Motor neuron (in vitro differentiated cells): ENCODE data around the gene DDX31. TPM values are rescaled to one million over a fixed set of nuclear protein-coding genes. Genes with fewer than 3 reads are reported as not detected.
A peak's percentile ranks its signal among the peaks of the same experiment; 100 is the strongest.

Experiments used
- ATAC-seq, 8 experiments: fragments of 200-7000 bp; cut with Tn5 transposase; replicated peaks in 6 of 8; 2 replicates each; pipeline ENCODE4 v1.8.0; 2021; ENCODE audit warnings: mild to moderate bottlenecking in 8 of 8, moderate library complexity in 8 of 8
- H3K27ac ChIP-seq, 2 donors: fragments of 250-450 bp; sonication (Bioruptor Pico); 2 replicates each; pipeline ENCODE4 v1.9.0; 2021; ENCODE audit warnings: antibody characterized with exemption in 2 of 2, mild to moderate bottlenecking in 2 of 2, moderate library complexity in 1 of 2
- H3K4me1 ChIP-seq, 2 donors: fragments of 250-450 bp; sonication (Bioruptor Pico); replicated peaks in 1 of 2; 2 replicates each; pipeline ENCODE4 v1.6.1; 2021; ENCODE audit warnings: antibody characterized with exemption in 2 of 2, mild to moderate bottlenecking in 2 of 2, moderate library complexity in 1 of 2
- H3K4me3 ChIP-seq, 5 donors: fragments of 250-450 bp; sonication (Bioruptor Pico); 2 replicates each; pipeline ENCODE4 v1.9.0; 2021; ENCODE audit warnings: antibody characterized with exemption in 5 of 5, mild to moderate bottlenecking in 5 of 5, moderate library complexity in 4 of 5
- WGBS, 10 experiments: fragments of 450-650 bp; shearing (Covaris generic); methylation state at CpG; one replicate each; pipeline ENCODE4 v1.0.0; 2022; 5-methylcytosine and 5-hydroxymethylcytosine counted together
- in situ Hi-C, 9 experiments: fragments of 400-800 bp; cut with MboI; loops; one replicate each; pipeline ENCODE4 v1.15.0; 2021; ENCODE audit warnings: low sequenced_read_pairs in 9 of 9, low pct_unique_long_range_greater_than_20kb in 2 of 9; ENCODE audit not compliant: unreplicated experiment in 9 of 9
- total RNA-seq, 8 experiments: library from RNA; unstranded; fragments of 300-600 nt; gene quantifications; 2 replicates each; pipeline versions ENCODE4 v1.2.3 to v1.2.4, GENCODE V29; 2022

Gene DDX31
- total RNA-seq, 8 experiments from 2014 or later, result 9.1 to 40.2 (median 13.5) TPM

- Histone ChIP-seq H3K4me1 (no peaks in the 10 kb centered on the region), H3K4me3 (no peak overlapping the region), H3K27ac (no peak overlapping the region)
- no peak for ATAC-seq
- in situ Hi-C loops, result no loop called here
- WGBS, 10 experiments, result 84 to 100% (median 93%) methylated on average over 2 to 11 of the region's 11 CpGs; no CpG with 5 or more reads in 1 of the 10 experiments
Observed at GRCh38 chr9:132627594-132627993, 42.2 kb downstream of the DDX31 start.

GRCh38 chr9:132627106-132627505 is 42.7 kb downstream of the DDX31 start:
- H3K4me3 ChIP-seq, result no peak overlapping the region
- in situ Hi-C loops, result no loop called here
- ATAC-seq, result peak in 2 of 8 experiments; percentile 61
- no peaks in the 10 kb centered on the region for H3K4me1 ChIP-seq
- 64 to 92% (median 79%) methylated on average over 3 to 7 of the region's 7 CpGs; no CpG with 5 or more reads in 1 of the 10 experiments for WGBS, 10 experiments
- no peak overlapping the region for H3K27ac ChIP-seq

- no peaks in the 10 kb centered on the region for H3K4me1 ChIP-seq
- in situ Hi-C loops, result no loop called here
- H3K4me3 ChIP-seq, result no peak overlapping the region
- 69 to 100% (median 94%) methylated on average over 1 to 5 of the region's 5 CpGs; no CpG with 5 or more reads in 3 of the 10 experiments for WGBS, 10 experiments
- H3K27ac ChIP-seq, result no peak overlapping the region
- ATAC-seq, result no peak
Observed at GRCh38 chr9:132626285-132626684, 43.5 kb downstream of the DDX31 start.

GRCh38 chr9:132622159-132622558 is 47.6 kb downstream of the DDX31 start:
- in situ Hi-C loops, result no loop called here
- H3K27ac ChIP-seq, result no peak overlapping the region
- H3K4me3 ChIP-seq, result no peak overlapping the region
- peaks cover 0 to 2% of the 10 kb centered on the region in 2 donors for H3K4me1 ChIP-seq
- 17 to 100% (median 79%) methylated on average over 1 to 2 of the region's 5 CpGs; no CpG with 5 or more reads in 6 of the 10 experiments for WGBS, 10 experiments
- ATAC-seq, result peak in 2 of 8 experiments; percentile 76 to 81

- in situ Hi-C loops, result no loop called here
- no peak overlapping the region for H3K27ac ChIP-seq
- peaks cover 0 to 2% of the 10 kb centered on the region in 2 donors for H3K4me1 ChIP-seq
- no peak for ATAC-seq
- H3K4me3 ChIP-seq, result no peak overlapping the region
- whole genome bisulfite sequencing, 10 experiments, result 76 to 100% (median 100%) methylated on average over 2 to 5 of the region's 5 CpGs; no CpG with 5 or more reads in 3 of the 10 experiments
Observed at GRCh38 chr9:132616725-132617124, 53.1 kb downstream of the DDX31 start.

GRCh38 chr9:132615774-132616173 is 54.0 kb downstream of the DDX31 start:
- Histone ChIP-seq H3K27ac (no peak overlapping the region), H3K4me1 (peaks cover 0 to 2% of the 10 kb centered on the region in 2 donors), H3K4me3 (no peak overlapping the region)
- in situ Hi-C loops, result no loop called here
- 64 to 100% (median 71%) methylated on average over 1 to 2 of the region's 2 CpGs; no CpG with 5 or more reads in 4 of the 10 experiments for WGBS, 10 experiments
- ATAC-seq, result peak in 3 of 8 experiments; percentile 89 to 97 (median 93)

- no peak for ATAC-seq
- no peak overlapping the region for H3K4me3 ChIP-seq
- H3K27ac ChIP-seq, result no peak overlapping the region
- H3K4me1 ChIP-seq, result no peaks in the 10 kb centered on the region
- WGBS, 10 experiments, result 73 to 100% (median 83%) methylated on average over 1 to 5 of the region's 6 CpGs; no CpG with 5 or more reads in 2 of the 10 experiments
- in situ Hi-C loops, result no loop called here
Observed at GRCh38 chr9:132614324-132614723, 55.5 kb downstream of the DDX31 start.

GRCh38 chr9:132610661-132611060 is 59.1 kb downstream of the DDX31 start:
- in situ Hi-C loops, result no loop called here
- H3K27ac ChIP-seq, result no peak overlapping the region
- H3K4me3 ChIP-seq, result no peak overlapping the region
- ATAC-seq, result no peak
- WGBS, 10 experiments, result 89 to 100% (median 99%) methylated on average over 1 to 10 of the region's 12 CpGs; no CpG with 5 or more reads in 2 of the 10 experiments
- no peaks in the 10 kb centered on the region for H3K4me1 ChIP-seq

- H3K27ac ChIP-seq, result no peak overlapping the region
- in situ Hi-C loops, result no loop called here
- no peaks in the 10 kb centered on the region for H3K4me1 ChIP-seq
- ATAC-seq, result peak in 2 of 8 experiments; percentile 79 to 94
- 17 to 100% (median 83%) methylated on average over 1 to 6 of the region's 7 CpGs; no CpG with 5 or more reads in 3 of the 10 experiments for WGBS, 10 experiments
- H3K4me3 ChIP-seq, result no peak overlapping the region
Observed at GRCh38 chr9:132609829-132610228, 60.0 kb downstream of the DDX31 start.

- Histone ChIP-seq H3K4me1 (no peaks in the 10 kb centered on the region), H3K27ac (no peak overlapping the region), H3K4me3 (no peak overlapping the region)
- in situ Hi-C loops, result no loop called here
- 80 to 100% (median 100%) methylated on average over 1 to 4 of the region's 9 CpGs; no CpG with 5 or more reads in 4 of the 10 experiments for WGBS, 10 experiments
- ATAC-seq, result no peak
Observed at GRCh38 chr9:132609184-132609583, 60.6 kb downstream of the DDX31 start.

- no peaks in the 10 kb centered on the region for H3K4me1 ChIP-seq
- in situ Hi-C loops, result no loop called here
- ATAC-seq, result no peak
Observed at GRCh38 chr9:132606066-132606465, 63.7 kb downstream of the DDX31 start.

GRCh38 chr9:132605387-132605786 is 64.4 kb downstream of the DDX31 start:
- no peak for ATAC-seq
- Histone ChIP-seq H3K27ac (no peak overlapping the region), H3K4me1 (no peaks in the 10 kb centered on the region), H3K4me3 (no peak overlapping the region)
- 96 to 100% (median 100%) methylated on average over 1 to 4 of the region's 6 CpGs; no CpG with 5 or more reads in 5 of the 10 experiments for WGBS, 10 experiments
- in situ Hi-C loops, result no loop called here

More at GRCh38 chr9:132606066-132606465, 63.7 kb downstream of the DDX31 start:
- 80 to 100% (median 94%) methylated on average over 2 to 6 of the region's 6 CpGs for WGBS, 10 experiments
- Histone ChIP-seq H3K4me3 (no peak overlapping the region), H3K27ac (no peak overlapping the region)

GRCh38 chr9:132602207-132602606 is 67.6 kb downstream of the DDX31 start:
- in situ Hi-C loops, result no loop called here
- 0 to 100% (median 83%) methylated on average over 1 to 3 of the region's 3 CpGs; no CpG with 5 or more reads in 3 of the 10 experiments for WGBS, 10 experiments
- ATAC-seq, result no peak

More at GRCh38 chr9:132602207-132602606, 67.6 kb downstream of the DDX31 start:
- Histone ChIP-seq H3K27ac (no peak overlapping the region), H3K4me3 (no peak overlapping the region), H3K4me1 (no peaks in the 10 kb centered on the region)
